NCI-H1436 treated with DMSO at 0.1 percent for 48 hours (cell line): ENCODE results near the gene SERPINA4.

Source experiments
- DNase-seq: peaks from one replicate; lab custom pipeline; 2025; lab: John Stamatoyannopoulos, UW

Gene SERPINA4

GRCh38 chr14:94615823-94616570, 54.8 kb downstream of the SERPINA4 start:
- DNase-seq, result no peak

- DNase-seq, result no peak
Observed at GRCh38 chr14:94617366-94617941, 56.2 kb downstream of the SERPINA4 start.

GRCh38 chr14:94617988-94618822, 57.0 kb downstream of the SERPINA4 start:
- no peak for DNase-seq

GRCh38 chr14:94619297-94619696, 58.1 kb downstream of the SERPINA4 start:
- no peak for DNase-seq
